Activated effector memory CD4-positive, alpha-beta T cell treated with Interleukin-2 at 50 U/mL for 16 hours (primary cell): Measurements from ENCODE around the gene SHC4.

Experiments used
- DNase-seq: peaks from one replicate; pipeline ENCODE4 v3.0.0-alpha.2; 2020

SHC4 gene

GRCh38 chr15:48833526-48834239, 130.0 kb downstream of the SHC4 start:
- DNase-seq = no peak

- no peak for DNase-seq
Observed at GRCh38 chr15:48832648-48833047, 131.1 kb downstream of the SHC4 start.

GRCh38 chr15:48828906-48829305, 134.8 kb downstream of the SHC4 start:
- DNase-seq = no peak

- DNase-seq = no peak
Observed at GRCh38 chr15:48828471-48828870, 135.2 kb downstream of the SHC4 start.

- DNase-seq = no peak
Observed at GRCh38 chr15:48825075-48825474, 138.6 kb downstream of the SHC4 start.

- no peak for DNase-seq
Observed at GRCh38 chr15:48823706-48824105, 140.0 kb downstream of the SHC4 start.

- DNase-seq = no peak
Observed at GRCh38 chr15:48823237-48823636, 140.5 kb downstream of the SHC4 start.

GRCh38 chr15:48814286-48814685, 149.4 kb downstream of the SHC4 start:
- no peak for DNase-seq

- DNase-seq = no peak
Observed at GRCh38 chr15:48811325-48811958, 152.3 kb downstream of the SHC4 start.

- DNase-seq = peak; percentile 98
Observed at GRCh38 chr15:48810414-48811324, 153.1 kb downstream of the SHC4 start, which contains the start of gene CEP152. TSS of gene CEP152 (minus strand) at chr15:48811069. CDS start at chr15:48805649, 5,420 bp downstream.

GRCh38 chr15:48806151-48806550, 157.6 kb downstream of the SHC4 start:
- DNase-seq = no peak

- no peak for DNase-seq
Observed at GRCh38 chr15:48805591-48805990, 158.1 kb downstream of the SHC4 start.

GRCh38 chr15:48803877-48804276, 159.8 kb downstream of the SHC4 start:
- DNase-seq = no peak

GRCh38 chr15:48802867-48803266, 160.9 kb downstream of the SHC4 start:
- no peak for DNase-seq

- DNase-seq = no peak
Observed at GRCh38 chr15:48802257-48802656, 161.5 kb downstream of the SHC4 start.

GRCh38 chr15:48800811-48801455, 162.8 kb downstream of the SHC4 start:
- DNase-seq = no peak

- no peak for DNase-seq
Observed at GRCh38 chr15:48800245-48800644, 163.5 kb downstream of the SHC4 start.

GRCh38 chr15:48798319-48798718, 165.4 kb downstream of the SHC4 start:
- no peak for DNase-seq

GRCh38 chr15:48796930-48797329, 166.8 kb downstream of the SHC4 start:
- DNase-seq = no peak

- DNase-seq = no peak
Observed at GRCh38 chr15:48796521-48796920, 167.2 kb downstream of the SHC4 start.

GRCh38 chr15:48795901-48796300, 167.8 kb downstream of the SHC4 start:
- DNase-seq = no peak

- no peak for DNase-seq
Observed at GRCh38 chr15:48794697-48795134, 169.0 kb downstream of the SHC4 start.

GRCh38 chr15:48792408-48792807, 171.3 kb downstream of the SHC4 start:
- no peak for DNase-seq
